ENCODE measurements around the gene PAXIP1. TPM values are rescaled to one million over a fixed set of nuclear protein-coding genes. Genes with fewer than 3 reads are reported as not detected.

Gene PAXIP1
- total and polyA plus RNA-seq, 4 experiments from 2014 or later: 0.98 to 18.8 (median 9.2) TPM

GRCh38 chr7:154903083-154903731 is 99.7 kb downstream of the PAXIP1 start:
- POLR2A ChIA-PET (ENCODE audit: partially characterized antibody): no interaction called here
- Mint-ChIP-seq H3K27ac (no peak overlapping the region), H3K27me3 (peaks cover 0 to 4% of the 10 kb centered on the region in 2 donors), H3K4me3 (no peak overlapping the region), H3K9me3 (no peaks in the 10 kb centered on the region), H3K4me1 (peaks cover 0 to 2% (median under 1%) of the 10 kb centered on the region in 4 donors), H3K36me3 (no peaks in the 10 kb centered on the region)
- no peak overlapping the region for H3K4me3 ChIP-seq (ENCODE audit: low read length in 2 of 2)
- CTCF ChIA-PET (ENCODE audit: partially characterized antibody): interaction anchor here (1.0 to 2.3 kb wide), 3 partner anchors 10 to 25 kb away, joined by 3 to 10 read pairs (median 4); no protein-coding TSS in a partner anchor
- no peak for DNase-seq
- no peak overlapping the region for H3K27ac ChIP-seq (ENCODE audit: low read depth, low read length)
- no peaks in the 10 kb centered on the region for H3K36me3 ChIP-seq (ENCODE audit: insufficient read depth, low read length)
- H3K27me3 ChIP-seq (ENCODE audit: insufficient read depth, low read length): no peaks in the 10 kb centered on the region
- H3K9me3 ChIP-seq (ENCODE audit: control insufficient read depth in 1 of 2, low read length in 2 of 2): no peaks in the 10 kb centered on the region
- intact Hi-C loops (cut with micrococcal nuclease): no loop called here
- H3K4me1 ChIP-seq (ENCODE audit: insufficient read depth, low read length): no peaks in the 10 kb centered on the region

GRCh38 chr7:154902600-154903082 is 100.3 kb downstream of the PAXIP1 start:
- DNase-seq: no peak
- Mint-ChIP-seq H3K27ac (no peak overlapping the region), H3K4me3 (no peak overlapping the region), H3K36me3 (no peaks in the 10 kb centered on the region), H3K9me3 (no peaks in the 10 kb centered on the region), H3K27me3 (peaks cover 3 to 4% of the 10 kb centered on the region in 2 donors), H3K4me1 (no peaks in the 10 kb centered on the region)
- Histone ChIP-seq H3K9me3 (ENCODE audit: control insufficient read depth in 1 of 2, low read length in 2 of 2) (no peaks in the 10 kb centered on the region), H3K27ac (ENCODE audit: low read depth, low read length) (no peak overlapping the region), H3K27me3 (ENCODE audit: insufficient read depth, low read length) (no peaks in the 10 kb centered on the region), H3K4me3 (ENCODE audit: low read length in 2 of 2) (no peak overlapping the region), H3K4me1 (ENCODE audit: insufficient read depth, low read length) (no peaks in the 10 kb centered on the region), H3K36me3 (ENCODE audit: insufficient read depth, low read length) (no peaks in the 10 kb centered on the region)
- ChIA-PET CTCF (ENCODE audit: partially characterized antibody) (interaction anchor here (1.0 kb wide), 1 partner anchor 11 kb away, joined by 3 read pairs; no protein-coding TSS in a partner anchor), POLR2A (ENCODE audit: partially characterized antibody) (no interaction called here)
- intact Hi-C loops (cut with micrococcal nuclease): no loop called here

- intact Hi-C loops (cut with micrococcal nuclease): no loop called here
- CTCF ChIA-PET (ENCODE audit: partially characterized antibody): interaction anchor here (1.5 kb wide), 1 partner anchor 11 kb away, joined by 3 read pairs; no protein-coding TSS in a partner anchor
- H3K36me3 ChIP-seq (ENCODE audit: insufficient read depth, low read length): no peaks in the 10 kb centered on the region
- Mint-ChIP-seq H3K4me1 (no peaks in the 10 kb centered on the region), H3K4me3 (no peak overlapping the region), H3K27ac (no peak overlapping the region), H3K27me3 (peaks cover 7% of the 10 kb centered on the region in 2 donors), H3K9me3 (peaks cover 0 to 2% (median 0%) of the 10 kb centered on the region in 8 donors), H3K36me3 (no peaks in the 10 kb centered on the region)
- POLR2A ChIA-PET (ENCODE audit: partially characterized antibody): no interaction called here
- H3K27me3 ChIP-seq (ENCODE audit: insufficient read depth, low read length): no peaks in the 10 kb centered on the region
- no peak for DNase-seq
- H3K9me3 ChIP-seq (ENCODE audit: control insufficient read depth in 1 of 2, low read length in 2 of 2): no peaks in the 10 kb centered on the region
- no peaks in the 10 kb centered on the region for H3K4me1 ChIP-seq (ENCODE audit: insufficient read depth, low read length)
- no peak overlapping the region for H3K27ac ChIP-seq (ENCODE audit: low read depth, low read length)
- H3K4me3 ChIP-seq (ENCODE audit: low read length in 2 of 2): no peak overlapping the region
Measured at GRCh38 chr7:154899862-154900261, 103.1 kb downstream of the PAXIP1 start.

- no peaks in the 10 kb centered on the region for H3K36me3 Mint-ChIP-seq
- no peak overlapping the region for H3K27ac ChIP-seq (ENCODE audit: low read depth, low read length)
- intact Hi-C loops (cut with micrococcal nuclease): no loop called here
- DNase-seq: no peak
- H3K27ac Mint-ChIP-seq: no peak overlapping the region
- H3K27me3 Mint-ChIP-seq: peaks cover 5 to 7% of the 10 kb centered on the region in 2 donors
- ChIA-PET CTCF (ENCODE audit: partially characterized antibody) (interaction anchor here (1.5 to 2.2 kb wide), 2 partner anchors 12 to 14 kb away, joined by 3 to 8 read pairs; no protein-coding TSS in a partner anchor), POLR2A (ENCODE audit: partially characterized antibody) (no interaction called here)
- no peaks in the 10 kb centered on the region for H3K9me3 ChIP-seq (ENCODE audit: control insufficient read depth in 1 of 2, low read length in 2 of 2)
- H3K9me3 Mint-ChIP-seq: peaks cover 0 to 2% (median 0%) of the 10 kb centered on the region in 8 donors
- no peaks in the 10 kb centered on the region for H3K36me3 ChIP-seq (ENCODE audit: insufficient read depth, low read length)
- no peak overlapping the region for H3K4me3 ChIP-seq (ENCODE audit: low read length in 2 of 2)
- no peaks in the 10 kb centered on the region for H3K27me3 ChIP-seq (ENCODE audit: insufficient read depth, low read length)
- no peaks in the 10 kb centered on the region for H3K4me1 ChIP-seq (ENCODE audit: insufficient read depth, low read length)
- no peaks in the 10 kb centered on the region for H3K4me1 Mint-ChIP-seq
- no peak overlapping the region for H3K4me3 Mint-ChIP-seq
Measured at GRCh38 chr7:154898973-154899855, 103.7 kb downstream of the PAXIP1 start.

- no peak overlapping the region for H3K4me3 ChIP-seq (ENCODE audit: low read length in 2 of 2)
- no peaks in the 10 kb centered on the region for H3K27me3 ChIP-seq (ENCODE audit: insufficient read depth, low read length)
- H3K27ac ChIP-seq (ENCODE audit: low read depth, low read length): no peak overlapping the region
- ChIA-PET POLR2A (ENCODE audit: partially characterized antibody) (no interaction called here), CTCF (ENCODE audit: partially characterized antibody) (interaction anchor here (1.7 kb wide), 1 partner anchor 14 kb away, joined by 5 read pairs; no protein-coding TSS in a partner anchor)
- Mint-ChIP-seq H3K4me1 (no peaks in the 10 kb centered on the region), H3K36me3 (no peaks in the 10 kb centered on the region), H3K9me3 (peaks cover 0 to 2% (median 0%) of the 10 kb centered on the region in 8 donors), H3K4me3 (no peak overlapping the region), H3K27ac (no peak overlapping the region), H3K27me3 (peaks cover 3 to 13% of the 10 kb centered on the region in 2 donors)
- no peaks in the 10 kb centered on the region for H3K9me3 ChIP-seq (ENCODE audit: control insufficient read depth in 1 of 2, low read length in 2 of 2)
- intact Hi-C loops (cut with micrococcal nuclease): no loop called here
- H3K4me1 ChIP-seq (ENCODE audit: insufficient read depth, low read length): no peaks in the 10 kb centered on the region
- no peaks in the 10 kb centered on the region for H3K36me3 ChIP-seq (ENCODE audit: insufficient read depth, low read length)
- no peak for DNase-seq
Measured at GRCh38 chr7:154896076-154896475, 106.8 kb downstream of the PAXIP1 start.

Other genes with a start within 250 kb of the PAXIP1 start
- not detected for gene HTR5A, start 67.2 kb upstream of the PAXIP1 start, total RNA-seq
- gene HTR5A, start 67.2 kb upstream of the PAXIP1 start, polyA plus RNA-seq: not detected